GM06990 (cell line): Measurements from ENCODE around the gene EDN2.

Experiments
- DNase-seq: peaks from one replicate; pipeline ENCODE4 v3.0.0-alpha.2; 2011; ENCODE audit not compliant: insufficient read length; ENCODE audit errors: extremely low read depth
- H3K27me3 ChIP-seq: replicated peaks from 2 replicates; pipeline ENCODE4 v1.6.0; 2011; ENCODE audit warnings: low read length; ENCODE audit not compliant: control insufficient read depth, insufficient read depth
- H3K36me3 ChIP-seq: 2 replicates; pipeline ENCODE4 v1.5.1; 2011; ENCODE audit warnings: low read length; ENCODE audit not compliant: control insufficient read depth, insufficient read depth
- H3K4me3 ChIP-seq: replicated peaks from 2 replicates; pipeline ENCODE4 v1.5.1; 2011; ENCODE audit warnings: low read depth, mild to moderate bottlenecking, control low read depth, low read length
- TF ChIP-seq, protein P1 (sequence below): IDR thresholded peaks from 2 replicates; pipeline ENCODE4 v1.5.1; 2011; ENCODE audit warnings: low read length, control low read depth, mild to moderate bottlenecking, inconsistent platforms; ENCODE audit not compliant: insufficient read depth, poor library complexity, severe bottlenecking

EDN2 gene

DNA sequence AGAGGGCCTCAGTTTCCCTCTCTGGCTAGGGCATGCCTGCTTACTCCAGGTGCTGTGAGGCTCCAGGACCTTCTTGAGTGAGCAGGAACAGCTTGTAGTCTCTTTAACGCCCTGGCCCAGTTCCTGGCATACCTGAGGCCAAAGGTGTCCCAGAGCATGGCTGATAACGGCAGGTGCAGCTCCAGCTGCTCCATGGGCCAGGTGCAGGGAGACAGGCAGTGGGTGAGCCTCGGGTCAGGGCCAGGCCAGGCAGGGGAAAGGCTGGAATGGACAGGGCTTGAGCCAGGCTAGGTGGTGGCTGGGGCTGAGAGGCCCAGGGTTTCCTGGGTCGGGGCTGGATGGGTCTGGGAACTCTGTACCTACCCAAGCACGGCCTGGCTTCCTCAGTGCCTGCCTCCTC, 18.3 kb downstream of the EDN2 start:
- no peak overlapping the region for H3K4me3 ChIP-seq
- no peaks in the 10 kb centered on the region; the same call in none of the 2 replicates for H3K27me3 ChIP-seq
- no peak for DNase-seq
- TF ChIP-seq, protein P1, sequence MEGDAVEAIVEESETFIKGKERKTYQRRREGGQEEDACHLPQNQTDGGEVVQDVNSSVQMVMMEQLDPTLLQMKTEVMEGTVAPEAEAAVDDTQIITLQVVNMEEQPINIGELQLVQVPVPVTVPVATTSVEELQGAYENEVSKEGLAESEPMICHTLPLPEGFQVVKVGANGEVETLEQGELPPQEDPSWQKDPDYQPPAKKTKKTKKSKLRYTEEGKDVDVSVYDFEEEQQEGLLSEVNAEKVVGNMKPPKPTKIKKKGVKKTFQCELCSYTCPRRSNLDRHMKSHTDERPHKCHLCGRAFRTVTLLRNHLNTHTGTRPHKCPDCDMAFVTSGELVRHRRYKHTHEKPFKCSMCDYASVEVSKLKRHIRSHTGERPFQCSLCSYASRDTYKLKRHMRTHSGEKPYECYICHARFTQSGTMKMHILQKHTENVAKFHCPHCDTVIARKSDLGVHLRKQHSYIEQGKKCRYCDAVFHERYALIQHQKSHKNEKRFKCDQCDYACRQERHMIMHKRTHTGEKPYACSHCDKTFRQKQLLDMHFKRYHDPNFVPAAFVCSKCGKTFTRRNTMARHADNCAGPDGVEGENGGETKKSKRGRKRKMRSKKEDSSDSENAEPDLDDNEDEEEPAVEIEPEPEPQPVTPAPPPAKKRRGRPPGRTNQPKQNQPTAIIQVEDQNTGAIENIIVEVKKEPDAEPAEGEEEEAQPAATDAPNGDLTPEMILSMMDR = no peak
- no peaks in the 10 kb centered on the region for H3K36me3 ChIP-seq

DNA sequence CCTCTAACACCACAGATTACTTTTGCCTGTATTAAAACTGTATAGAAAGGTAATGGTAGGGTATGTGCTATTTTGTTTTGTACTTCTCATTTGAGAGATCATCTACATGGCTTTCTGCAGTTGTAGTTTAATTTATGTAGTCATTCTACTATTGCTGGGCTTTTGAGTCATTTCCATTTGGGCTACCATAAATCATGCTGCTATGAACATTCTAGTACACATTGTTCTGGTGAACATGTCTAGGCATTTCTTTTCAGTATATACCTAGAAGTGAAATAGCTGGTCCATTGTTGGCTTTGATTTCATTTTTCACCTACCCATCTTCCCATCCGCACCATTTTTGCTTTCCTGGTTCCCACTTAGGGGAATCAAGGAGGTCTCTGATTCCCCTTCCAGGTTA, 18.7 kb downstream of the EDN2 start:
- DNase-seq = no peak
- H3K36me3 ChIP-seq = no peaks in the 10 kb centered on the region
- no peak overlapping the region for H3K4me3 ChIP-seq
- TF ChIP-seq, protein P1 = no peak
- no peaks in the 10 kb centered on the region; the same call in none of the 2 replicates for H3K27me3 ChIP-seq

DNA sequence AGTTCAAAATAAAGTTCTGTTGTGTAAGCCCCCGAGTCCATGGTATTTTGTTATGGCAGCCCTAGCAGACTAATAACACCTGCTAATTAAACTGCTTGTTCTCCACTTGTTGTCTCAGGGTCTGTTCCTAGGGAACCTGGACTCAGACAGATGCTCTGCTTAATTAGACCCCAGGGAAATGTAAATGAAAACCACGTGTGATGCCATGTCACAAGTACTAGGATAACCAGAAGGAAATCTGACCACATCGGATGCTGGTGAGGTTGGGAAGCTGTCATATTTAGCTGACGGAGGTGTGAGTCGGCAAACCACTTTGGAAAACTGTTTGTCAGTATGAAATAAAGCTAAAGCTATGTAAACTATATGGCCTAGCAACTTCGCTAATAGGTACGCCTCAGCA, 19.6 kb downstream of the EDN2 start:
- H3K36me3 ChIP-seq = no peaks in the 10 kb centered on the region
- H3K27me3 ChIP-seq = no peaks in the 10 kb centered on the region; the same call in none of the 2 replicates
- TF ChIP-seq, protein P1 = no peak
- DNase-seq = no peak
- no peak overlapping the region for H3K4me3 ChIP-seq

GRCh38 chr1:41463516-41463915, 21.0 kb downstream of the EDN2 start:
- DNase-seq = no peak
- Histone ChIP-seq H3K4me3 (no peak overlapping the region), H3K27me3 (peaks cover 2% of the 10 kb centered on the region), H3K36me3 (no peaks in the 10 kb centered on the region)
- TF ChIP-seq, protein P1 = no peak

DNA sequence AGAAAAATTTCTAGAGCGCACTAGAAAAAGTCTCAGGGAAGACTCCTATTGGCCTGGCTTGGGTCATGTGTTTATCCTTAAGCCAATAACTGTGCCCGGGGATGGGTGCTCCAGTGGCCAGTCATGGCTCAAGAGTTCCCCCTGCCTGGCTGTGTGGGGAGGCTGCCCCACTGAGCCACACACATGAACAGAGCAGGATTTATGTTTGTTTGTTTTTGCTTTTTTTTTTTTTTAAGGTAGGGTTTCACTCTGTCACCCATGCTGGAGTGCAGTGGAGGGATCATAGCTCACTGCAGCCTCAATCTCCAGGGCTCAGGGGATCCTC, 21.8 kb downstream of the EDN2 start:
- no peak for DNase-seq
- TF ChIP-seq, protein P1 = no peak
- peaks cover 2% of the 10 kb centered on the region for H3K27me3 ChIP-seq
- no peaks in the 10 kb centered on the region for H3K36me3 ChIP-seq
- no peak overlapping the region for H3K4me3 ChIP-seq
